Skeletal muscle tissue (tissue), 4 donors: ENCODE results near the gene CTIF. TPM values are rescaled to one million over a fixed set of nuclear protein-coding genes. Genes with fewer than 3 reads are reported as not detected.
"Not testable (repeated sequence)": the region's sequence is repeated elsewhere in the genome, so short reads cannot be mapped to it uniquely, and the experiment has no call there.

Experiments
- H3K27ac ChIP-seq: one replicate; pipeline ENCODE4 v1.7.0; 2013; ENCODE audit warnings: mild to moderate bottlenecking, low read depth, low read length, inconsistent platforms
- H3K27me3 ChIP-seq, 3 donors: one replicate each; pipeline ENCODE4 v1.7.0; 2013; ENCODE audit warnings: low read length in 3 of 3; ENCODE audit not compliant: control insufficient read depth in 3 of 3, insufficient read depth in 3 of 3
- H3K36me3 ChIP-seq, 3 donors: one replicate each; pipeline ENCODE4 v1.7.0; 2013; ENCODE audit warnings: low read length in 3 of 3; ENCODE audit not compliant: control insufficient read depth in 3 of 3, insufficient read depth in 3 of 3
- H3K4me1 ChIP-seq, 3 donors: one replicate each; pipeline ENCODE4 v1.7.0; 2013; ENCODE audit warnings: low read length in 3 of 3, mild to moderate bottlenecking in 3 of 3; ENCODE audit not compliant: control insufficient read depth in 3 of 3, insufficient read depth in 3 of 3
- H3K4me3 ChIP-seq, 3 donors: one replicate each; pipeline ENCODE4 v1.7.0; 2013; ENCODE audit warnings: low read length in 3 of 3
- H3K9ac ChIP-seq, 3 donors: one replicate each; pipeline ENCODE4 v1.7.0; 2013; ENCODE audit warnings: low read length in 3 of 3, mild to moderate bottlenecking in 3 of 3, moderate library complexity in 2 of 3, low read depth in 1 of 3
- H3K9me3 ChIP-seq, 3 donors: one replicate each; pipeline ENCODE4 v1.7.0; 2013; ENCODE audit warnings: low read length in 3 of 3; ENCODE audit not compliant: control insufficient read depth in 3 of 3
- total RNA-seq: library from RNA; depleted of rRNA; stranded (reverse); fragments of >200 nt; gene quantifications from one replicate; pipeline ENCODE4 v1.2.3, GENCODE V29; 2014
- donor health status: Osteomylitis.

Gene CTIF
- total RNA-seq, result 16.7 TPM

DNA sequence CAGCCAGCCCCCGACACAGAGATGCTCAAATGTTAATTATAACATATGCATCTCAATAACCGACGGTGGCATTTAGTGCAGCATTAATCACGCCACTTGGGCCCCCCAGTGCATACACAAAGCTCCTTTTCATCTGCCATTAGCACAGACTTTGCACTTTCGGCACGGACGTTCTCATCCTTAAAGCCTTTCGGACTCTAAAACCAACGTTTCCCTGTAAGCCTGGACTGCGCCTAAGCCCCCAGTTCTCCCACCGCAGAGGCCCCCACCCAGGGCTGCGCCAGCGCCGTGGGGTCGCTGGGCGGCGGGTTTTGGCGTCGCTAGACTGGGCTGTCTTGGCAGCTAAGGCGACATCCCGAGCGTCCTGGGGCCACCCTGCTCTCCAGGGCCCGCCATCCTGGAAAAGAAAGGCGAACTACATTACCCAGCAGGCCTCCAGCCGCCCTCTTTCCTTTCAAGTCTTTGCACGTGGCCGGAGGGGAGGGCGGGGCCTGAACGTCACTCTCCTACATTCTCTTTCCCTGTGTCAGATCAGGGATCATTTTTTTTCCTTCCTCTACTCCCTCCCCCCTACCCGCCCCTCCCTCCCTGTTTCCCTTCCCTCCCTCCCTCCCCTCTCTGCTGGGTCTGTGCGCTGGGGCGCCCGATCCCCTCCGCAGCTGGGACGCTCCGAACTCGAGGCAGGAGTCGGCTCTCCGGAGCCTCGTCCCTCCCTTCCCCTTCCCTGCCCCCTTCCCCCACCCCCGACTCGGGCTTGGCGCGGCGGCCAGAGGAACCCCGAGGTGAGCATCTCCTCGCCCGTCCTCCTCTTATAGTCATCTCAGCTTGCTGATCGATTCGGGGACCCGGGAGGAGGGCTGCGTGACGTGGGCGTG is at the start of gene CTIF:
Gene CTIF (plus strand): TSS at position 501 of the 875 bp plus-strand sequence. CDS start 80,535 bp downstream, outside the sequence.
- H3K4me1 ChIP-seq, result peaks cover 10 to 29% (median 12%) of the 10 kb centered on the region in 3 donors
- no peaks in the 10 kb centered on the region for H3K27me3 ChIP-seq
- peak within 1 kb of the TSS; percentile 84 to 90 (median 85) for H3K9ac ChIP-seq
- H3K9me3 ChIP-seq, result no peaks in the 10 kb centered on the region
- peak within 1 kb of the TSS; percentile 88 to 91 (median 89) for H3K4me3 ChIP-seq
- H3K36me3 ChIP-seq, result no peaks in the 10 kb centered on the region
- H3K27ac ChIP-seq, result peak within 1 kb of the TSS; percentile 93

DNA sequence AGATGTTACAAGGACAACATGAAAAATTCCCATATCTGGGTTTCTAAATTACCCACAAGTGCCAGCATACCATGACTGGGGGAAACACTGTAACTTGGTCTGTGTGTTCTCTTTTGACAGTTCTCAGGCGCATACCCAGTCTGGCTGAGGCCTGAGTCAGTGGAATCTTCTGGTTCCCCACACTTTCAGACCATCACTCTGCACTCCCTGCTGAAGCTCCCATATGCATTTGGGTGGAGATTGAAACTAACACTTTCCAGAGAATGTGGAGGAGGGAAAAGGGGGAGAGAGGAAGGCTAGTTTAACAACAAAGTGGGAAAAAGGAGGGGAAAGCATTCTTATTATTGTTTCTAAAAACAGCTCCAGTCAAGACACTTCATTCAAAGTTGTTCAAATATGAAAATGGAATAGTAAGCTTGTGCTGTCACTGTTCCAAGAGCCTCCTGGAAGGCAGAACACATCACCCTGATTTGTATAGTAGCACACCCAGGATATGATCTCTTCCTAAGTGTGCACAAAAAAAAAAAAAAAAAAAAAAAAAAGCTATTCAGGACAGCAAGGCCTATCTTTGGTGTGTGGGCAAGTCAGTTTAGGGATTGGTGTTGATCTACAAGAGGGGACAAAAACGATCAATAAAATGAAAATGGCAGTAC is 48.1 kb upstream of the CTIF start:
- Histone ChIP-seq H3K9ac (no peak overlapping the region), H3K27me3 (peaks cover 0 to 2% (median 0%) of the 10 kb centered on the region in 3 donors), H3K9me3 (no peaks in the 10 kb centered on the region), H3K36me3 (no peaks in the 10 kb centered on the region), H3K4me1 (no peaks in the 10 kb centered on the region), H3K27ac (no peak overlapping the region), H3K4me3 (no peak overlapping the region)

DNA sequence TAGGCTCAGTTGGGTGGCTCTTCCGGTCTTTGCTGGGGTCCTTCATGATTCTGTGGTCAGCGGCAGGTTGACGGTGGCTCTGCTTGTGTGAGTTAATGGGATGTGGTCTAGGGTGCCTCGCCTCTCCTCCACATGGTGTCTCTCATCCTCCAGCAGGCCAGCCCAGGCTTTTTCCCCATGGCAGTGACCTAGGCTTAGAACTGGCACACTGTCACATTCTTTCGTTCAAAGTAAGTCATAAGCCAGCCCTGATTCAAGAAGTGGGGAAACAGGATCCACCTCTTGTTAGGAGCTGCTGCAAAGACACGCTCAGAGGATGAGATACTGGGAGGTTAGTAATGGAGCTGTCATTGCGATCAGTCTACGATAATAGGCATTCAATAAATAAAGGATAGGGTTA is 46.0 kb upstream of the CTIF start:
- H3K36me3 ChIP-seq, result no peaks in the 10 kb centered on the region
- H3K9ac ChIP-seq, result no peak overlapping the region
- no peak overlapping the region for H3K27ac ChIP-seq
- H3K4me1 ChIP-seq, result no peaks in the 10 kb centered on the region
- H3K4me3 ChIP-seq, result no peak overlapping the region
- no peaks in the 10 kb centered on the region for H3K9me3 ChIP-seq
- peaks cover 0 to 2% (median 0%) of the 10 kb centered on the region in 3 donors for H3K27me3 ChIP-seq

DNA sequence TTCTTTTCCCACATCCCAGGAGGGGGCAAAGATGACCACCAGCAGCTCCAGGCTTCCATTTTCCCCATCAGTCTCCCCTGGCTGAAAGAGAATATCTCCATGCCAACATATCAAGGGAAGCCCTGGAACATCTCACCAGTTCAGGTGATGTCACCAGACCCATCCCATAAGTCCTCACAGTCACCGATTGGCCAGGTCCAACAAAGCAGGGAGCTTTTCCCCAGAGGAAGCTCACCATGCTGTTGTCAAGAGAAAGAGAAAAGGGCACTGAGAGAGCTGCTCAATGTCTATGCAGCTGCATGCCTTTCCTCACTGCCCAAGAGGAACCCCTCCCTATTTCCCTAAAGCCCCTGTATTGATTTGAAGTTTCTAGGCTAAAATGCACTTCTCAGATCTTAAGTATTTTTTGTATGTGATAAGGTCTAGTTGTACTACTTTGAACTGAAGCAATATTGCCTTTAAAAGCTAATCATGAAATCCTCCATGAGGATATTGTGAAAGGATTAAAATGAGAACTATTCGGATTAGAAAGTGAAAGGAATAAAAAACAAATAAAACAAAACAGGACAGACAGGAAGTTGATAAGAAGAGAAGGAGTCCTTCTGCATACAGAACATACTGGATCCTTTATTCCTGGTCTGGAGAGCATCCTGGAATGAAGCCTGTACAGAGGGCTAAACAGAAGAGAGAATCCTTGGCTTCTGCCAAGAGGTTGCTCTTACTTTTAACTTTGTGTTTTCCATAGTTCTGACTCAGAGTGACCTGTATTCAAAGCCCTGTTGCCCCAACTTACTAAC is 45.2 kb upstream of the CTIF start:
- H3K4me1 ChIP-seq, result no peaks in the 10 kb centered on the region

DNA sequence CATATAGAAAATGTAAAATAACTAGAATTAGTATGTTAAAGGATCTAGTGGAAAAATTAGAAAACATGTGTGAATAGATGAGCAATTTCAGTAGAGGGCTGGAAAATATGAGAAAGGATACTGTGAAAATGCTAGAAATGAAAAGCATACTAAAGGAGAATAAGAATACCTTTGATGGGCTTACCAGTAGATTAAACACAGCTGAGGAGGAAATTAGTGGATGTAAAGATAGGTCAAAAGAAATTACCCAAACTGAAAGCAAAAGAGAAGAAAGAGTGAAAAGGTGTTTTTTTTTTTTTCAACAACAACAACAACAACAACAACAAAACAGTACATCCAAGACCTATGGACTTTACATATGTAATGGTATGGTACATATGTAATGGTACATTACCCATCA is 41.0 kb upstream of the CTIF start:
- no peak overlapping the region for H3K4me3 ChIP-seq
- no peaks in the 10 kb centered on the region for H3K9me3 ChIP-seq
- no peak overlapping the region for H3K9ac ChIP-seq
- peaks cover 0 to 2% (median 0%) of the 10 kb centered on the region in 3 donors for H3K27me3 ChIP-seq
- H3K36me3 ChIP-seq, result no peaks in the 10 kb centered on the region
- H3K27ac ChIP-seq, result no peak overlapping the region
- H3K4me1 ChIP-seq, result no peaks in the 10 kb centered on the region

More for the DNA sequence above, 45.2 kb upstream of the CTIF start:
- H3K27me3 ChIP-seq, result peaks cover 0 to 2% (median 0%) of the 10 kb centered on the region in 3 donors
- no peak overlapping the region for H3K9ac ChIP-seq
- H3K36me3 ChIP-seq, result no peaks in the 10 kb centered on the region
- no peak overlapping the region for H3K27ac ChIP-seq
- no peaks in the 10 kb centered on the region for H3K9me3 ChIP-seq
- no peak overlapping the region for H3K4me3 ChIP-seq

DNA sequence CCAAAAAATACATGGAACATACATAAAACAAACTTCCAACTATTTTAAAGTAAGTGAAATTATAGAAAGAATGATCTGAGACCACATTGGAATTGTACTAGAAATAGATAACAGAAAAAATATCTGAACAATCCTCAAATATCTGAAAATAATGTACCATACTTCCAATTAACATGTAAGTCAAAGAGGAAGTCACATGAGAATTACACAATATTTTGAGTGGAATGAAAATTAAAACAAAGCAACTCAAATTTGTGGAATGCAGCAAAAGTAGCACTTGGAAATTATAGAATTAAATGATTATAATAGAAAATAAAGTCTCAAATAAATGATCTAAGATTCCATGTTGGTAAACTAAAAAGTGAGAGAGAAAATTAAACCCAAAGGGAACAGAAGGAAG is 38.3 kb upstream of the CTIF start:
- no peak overlapping the region for H3K9ac ChIP-seq
- no peaks in the 10 kb centered on the region for H3K4me1 ChIP-seq
- peaks cover 0 to 2% (median 0%) of the 10 kb centered on the region in 3 donors for H3K27me3 ChIP-seq
- H3K36me3 ChIP-seq, result no peaks in the 10 kb centered on the region
- no peak overlapping the region for H3K27ac ChIP-seq
- H3K4me3 ChIP-seq, result no peak overlapping the region
- H3K9me3 ChIP-seq, result no peaks in the 10 kb centered on the region

DNA sequence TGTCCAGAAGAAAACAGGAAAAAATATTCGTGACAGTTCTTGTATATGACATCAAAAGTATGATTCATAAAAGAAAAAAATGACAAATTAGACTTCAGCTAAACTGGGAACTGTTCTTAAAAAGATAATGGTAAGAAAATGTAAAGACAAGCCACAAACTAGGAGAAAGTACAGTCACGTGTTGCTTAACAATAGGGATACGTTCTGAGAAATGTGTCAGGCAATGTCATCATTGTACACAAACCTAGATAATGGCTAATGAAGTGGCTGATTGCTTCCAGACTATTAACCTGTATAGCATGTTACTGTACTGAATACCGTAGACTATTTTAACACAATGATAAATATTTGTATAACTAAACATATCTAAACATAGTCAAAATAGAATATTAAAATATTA is 35.9 kb upstream of the CTIF start:
- Histone ChIP-seq H3K36me3 (no peaks in the 10 kb centered on the region), H3K4me1 (no peaks in the 10 kb centered on the region)

DNA sequence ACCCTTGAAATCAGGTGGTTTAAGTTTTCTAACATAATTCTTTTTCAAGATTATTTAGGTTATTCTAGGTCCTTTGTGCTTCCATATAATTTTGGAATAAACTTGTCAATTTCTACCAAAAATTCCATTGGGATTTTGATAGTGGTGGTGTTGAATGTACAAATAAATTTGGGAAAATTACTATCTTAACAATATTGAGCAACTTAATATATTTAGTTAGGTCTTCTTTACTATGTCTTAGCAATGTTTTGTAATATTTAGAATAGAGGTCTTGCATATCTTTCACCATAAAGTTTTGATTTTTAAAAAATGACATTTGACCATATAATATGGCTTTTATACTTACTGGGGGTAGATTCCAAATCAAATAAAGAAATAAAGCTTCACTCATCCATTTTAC is 34.0 kb upstream of the CTIF start:
- Histone ChIP-seq H3K27me3 (no peaks in the 10 kb centered on the region), H3K9ac (no peak overlapping the region)

More for the DNA sequence above, 35.9 kb upstream of the CTIF start:
- Histone ChIP-seq H3K27me3 (no peaks in the 10 kb centered on the region), H3K27ac (no peak overlapping the region), H3K4me3 (no peak overlapping the region), H3K9me3 (peaks cover 0 to 5% (median 0%) of the 10 kb centered on the region in 3 donors), H3K9ac (no peak overlapping the region)

DNA sequence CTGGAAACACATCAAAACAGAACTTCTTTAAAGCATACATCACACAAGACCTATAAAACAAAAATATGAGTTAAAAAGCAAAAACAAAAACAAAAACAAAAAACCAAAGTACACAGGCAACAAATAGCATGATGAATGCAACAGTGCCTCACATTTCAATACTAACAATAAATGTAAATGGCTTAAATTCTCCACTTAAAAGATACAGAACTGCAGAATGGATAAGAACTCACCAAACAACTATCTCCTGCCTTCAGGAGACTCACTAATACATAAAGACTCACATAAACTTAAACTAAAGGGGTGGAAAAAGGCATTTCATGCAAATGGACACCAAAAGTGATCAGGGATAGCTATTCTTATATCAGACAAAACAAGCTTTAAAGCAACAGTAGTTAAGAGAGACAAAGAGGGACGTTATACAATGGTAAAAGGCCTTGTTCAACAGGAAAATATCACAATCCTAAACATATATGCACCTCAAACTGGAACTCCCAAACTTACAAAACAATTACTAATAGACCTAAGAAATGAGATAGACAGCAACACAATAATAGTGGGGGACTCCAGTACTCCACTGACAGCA is 31.8 kb upstream of the CTIF start:
- not testable (repeated sequence) for H3K27ac ChIP-seq, H3K4me1 ChIP-seq, H3K9ac ChIP-seq, H3K4me3 ChIP-seq, H3K9me3 ChIP-seq, H3K36me3 ChIP-seq, H3K27me3 ChIP-seq

More for the DNA sequence above, 34.0 kb upstream of the CTIF start:
- Histone ChIP-seq H3K36me3 (no peaks in the 10 kb centered on the region), H3K4me1 (no peaks in the 10 kb centered on the region), H3K27ac (no peak overlapping the region), H3K4me3 (no peak overlapping the region), H3K9me3 (peaks cover 0 to 5% (median 0%) of the 10 kb centered on the region in 3 donors)
